ENCODE results near the gene NDEL1.

- TF ChIP-seq CTCF (IDR thresholded peaks at IDR 0.05 in 4 of 5, conservative IDR thresholded peaks at IDR 0.05 in 1 of 5) (no peak), POLR2A (IDR thresholded peaks at IDR 0.05) (no peak)
Observed at GRCh38 chr17:8398980-8399379, 36.7 kb upstream of the NDEL1 start.
